ENCODE results near the gene PIANP. TPM values are rescaled to one million over a fixed set of nuclear protein-coding genes. Genes with fewer than 3 reads are reported as not detected.

Gene PIANP
- total RNA-seq, 4 donors from 2014 or later: 0.42 to 1.8 (median 0.60) TPM

DNA sequence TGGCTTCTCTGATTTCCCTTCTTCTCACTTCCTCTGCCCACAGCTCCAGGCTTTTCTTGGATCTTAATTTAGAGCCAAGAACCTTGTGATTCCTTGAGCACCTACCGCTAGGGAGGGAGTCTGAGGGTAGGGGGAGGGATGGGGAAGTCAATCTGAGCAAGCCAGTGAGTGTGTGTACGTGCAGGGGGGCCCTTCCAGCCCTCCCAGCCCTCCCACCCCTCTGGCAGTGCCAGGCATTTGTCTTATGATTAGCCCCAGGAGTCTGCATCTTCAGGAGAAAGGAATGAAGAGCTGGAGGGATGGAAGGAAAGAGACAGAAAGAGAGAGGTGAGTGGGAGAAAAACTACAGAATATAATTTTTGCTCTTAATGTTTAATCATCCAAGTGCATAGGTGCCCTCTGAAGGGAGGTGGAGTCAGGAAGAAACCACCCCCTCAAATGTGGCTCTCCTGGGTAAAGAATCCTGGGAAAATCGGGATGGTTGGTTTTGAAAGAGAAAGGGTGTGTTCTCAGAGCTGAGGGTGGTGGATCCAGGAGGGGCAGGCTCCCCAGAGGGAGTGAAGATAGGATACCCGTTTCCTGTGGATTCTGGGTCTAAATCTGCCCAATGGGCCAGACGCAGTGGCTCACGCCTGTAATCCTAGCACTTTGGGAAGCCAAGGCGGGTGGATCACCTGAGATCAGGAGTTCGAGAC, 2.1 kb downstream of the PIANP start:
- Histone ChIP-seq H3K36me3 (no peaks in the 10 kb centered on the region), H3K27ac (replicated peaks in 1 of 4) (no peak overlapping the region), H3K4me3 (no peak overlapping the region), H3K9me3 (no peaks in the 10 kb centered on the region), H3K4me1 (peaks cover 13 to 21% (median 18%) of the 10 kb centered on the region in 4 donors), H3K27me3 (peaks cover 4 to 89% (median 39%) of the 10 kb centered on the region in 4 donors)
- intact Hi-C loops (cut with DNase I): no loop called here
- 64% methylated on average over 8 of the region's 8 CpGs for WGBS
- no peak for DNase-seq (ENCODE audit: extremely low spot score)
- TF ChIP-seq POLR2AphosphoS5 (IDR thresholded peaks at IDR 0.05) (no peak), POLR2A (IDR thresholded peaks at IDR 0.05; ENCODE audit: low read depth) (no peak), EP300 (IDR thresholded peaks at IDR 0.05) (no peak)
- TF ChIP-seq, protein P1, sequence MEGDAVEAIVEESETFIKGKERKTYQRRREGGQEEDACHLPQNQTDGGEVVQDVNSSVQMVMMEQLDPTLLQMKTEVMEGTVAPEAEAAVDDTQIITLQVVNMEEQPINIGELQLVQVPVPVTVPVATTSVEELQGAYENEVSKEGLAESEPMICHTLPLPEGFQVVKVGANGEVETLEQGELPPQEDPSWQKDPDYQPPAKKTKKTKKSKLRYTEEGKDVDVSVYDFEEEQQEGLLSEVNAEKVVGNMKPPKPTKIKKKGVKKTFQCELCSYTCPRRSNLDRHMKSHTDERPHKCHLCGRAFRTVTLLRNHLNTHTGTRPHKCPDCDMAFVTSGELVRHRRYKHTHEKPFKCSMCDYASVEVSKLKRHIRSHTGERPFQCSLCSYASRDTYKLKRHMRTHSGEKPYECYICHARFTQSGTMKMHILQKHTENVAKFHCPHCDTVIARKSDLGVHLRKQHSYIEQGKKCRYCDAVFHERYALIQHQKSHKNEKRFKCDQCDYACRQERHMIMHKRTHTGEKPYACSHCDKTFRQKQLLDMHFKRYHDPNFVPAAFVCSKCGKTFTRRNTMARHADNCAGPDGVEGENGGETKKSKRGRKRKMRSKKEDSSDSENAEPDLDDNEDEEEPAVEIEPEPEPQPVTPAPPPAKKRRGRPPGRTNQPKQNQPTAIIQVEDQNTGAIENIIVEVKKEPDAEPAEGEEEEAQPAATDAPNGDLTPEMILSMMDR (IDR thresholded peaks at IDR 0.05): no peak

DNA sequence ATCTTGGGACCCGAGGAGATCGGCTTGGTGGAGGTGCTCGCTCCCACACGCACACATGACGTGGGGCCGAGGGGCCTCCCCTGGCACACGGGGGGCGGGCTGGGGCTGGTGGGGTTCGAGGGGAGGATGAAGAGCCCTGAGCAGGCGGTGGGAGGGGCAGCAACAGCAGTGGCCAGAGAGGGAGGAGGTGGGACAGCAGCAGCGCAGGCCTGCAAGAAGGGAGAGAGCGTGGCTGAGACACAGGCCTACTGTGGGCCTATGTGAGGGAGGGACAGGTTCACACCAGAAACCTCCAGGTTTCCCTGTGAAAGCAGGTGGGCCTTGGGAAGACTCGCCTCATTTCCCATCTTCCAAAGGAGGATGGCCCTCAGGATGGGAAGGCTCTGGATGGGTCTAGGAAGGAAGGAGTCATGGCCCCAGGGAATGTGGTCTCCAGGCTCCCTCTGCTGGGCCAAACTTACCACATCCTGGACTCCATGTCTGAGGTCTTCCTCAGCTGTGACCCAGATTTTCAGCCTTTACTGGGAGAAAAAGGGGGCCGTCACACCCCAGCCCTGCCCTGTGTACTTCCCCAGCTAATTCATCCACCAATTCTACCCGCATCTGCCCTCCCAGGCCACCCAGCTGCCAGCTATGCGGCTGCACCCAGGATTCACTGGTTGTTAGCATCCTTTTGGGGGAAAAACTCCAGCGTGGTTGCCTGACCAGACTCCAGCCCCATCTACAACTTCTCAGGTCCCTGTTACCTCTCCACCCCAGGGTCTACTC, 2.8 kb downstream of the PIANP start:
- 76% methylated on average over 17 of the region's 17 CpGs for WGBS
- TF ChIP-seq POLR2A (IDR thresholded peaks at IDR 0.05; ENCODE audit: low read depth): no peak
- TF ChIP-seq, protein P1 (IDR thresholded peaks at IDR 0.05): peak in 1 of 3 experiments; percentile 14
- Histone ChIP-seq H3K4me1 (peaks cover 13 to 21% (median 18%) of the 10 kb centered on the region in 4 donors), H3K36me3 (no peaks in the 10 kb centered on the region), H3K27ac (replicated peaks in 1 of 4) (no peak overlapping the region), H3K9me3 (no peaks in the 10 kb centered on the region), H3K27me3 (peaks cover 4 to 82% (median 38%) of the 10 kb centered on the region in 4 donors), H3K4me3 (no peak overlapping the region)
- intact Hi-C loops (cut with DNase I): no loop called here
- DNase-seq (ENCODE audit: extremely low spot score): no peak

DNA sequence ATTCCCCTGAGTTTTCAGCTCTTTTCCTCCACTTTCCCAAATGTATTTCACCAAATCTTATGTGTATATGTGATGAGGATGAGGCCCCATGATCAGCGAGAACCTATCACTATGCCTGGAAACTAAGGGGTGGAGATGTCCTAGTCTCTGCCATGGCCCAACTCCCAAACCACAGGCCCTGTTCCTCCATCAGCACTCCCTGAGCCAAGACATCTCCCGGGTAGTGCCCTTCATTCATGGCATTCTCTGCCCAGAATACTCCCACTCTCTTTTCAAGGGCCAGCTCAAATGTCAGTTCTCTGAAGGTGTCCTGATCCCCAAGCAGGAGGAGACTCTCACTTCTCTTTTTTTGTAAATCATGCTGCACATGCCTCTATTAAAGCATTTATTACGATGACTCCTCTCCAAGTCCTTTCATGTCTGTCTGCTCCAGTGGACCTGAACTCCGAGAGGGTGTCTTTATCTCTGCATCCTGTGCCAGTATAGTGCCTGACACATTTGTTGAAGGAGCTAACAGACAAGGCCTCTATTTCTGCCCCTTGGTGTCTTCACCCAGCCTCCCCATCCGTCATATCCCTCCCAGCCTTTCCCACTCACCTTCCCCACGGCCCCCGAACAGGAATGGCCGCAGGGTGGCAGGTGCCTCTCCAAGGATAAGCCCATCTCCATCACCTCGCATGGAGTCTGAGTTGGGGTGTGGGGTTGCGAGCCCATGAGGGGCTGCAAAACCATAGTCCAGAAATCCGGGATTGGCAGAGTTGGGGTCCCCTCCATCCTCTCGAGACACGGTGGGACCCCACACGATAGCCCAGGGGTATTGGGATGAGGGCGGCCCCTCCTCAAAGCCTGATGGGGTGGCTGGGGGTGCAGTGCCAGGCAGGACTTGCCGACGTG, 3.7 kb downstream of the PIANP start:
- H3K27ac ChIP-seq (replicated peaks in 1 of 4): no peak overlapping the region
- intact Hi-C loops (cut with DNase I): no loop called here
- peaks cover 4 to 74% (median 36%) of the 10 kb centered on the region in 4 donors for H3K27me3 ChIP-seq
- H3K9me3 ChIP-seq: no peaks in the 10 kb centered on the region
- no peaks in the 10 kb centered on the region for H3K36me3 ChIP-seq
- 84% methylated on average over 10 of the region's 17 CpGs for WGBS
- H3K4me3 ChIP-seq: no peak overlapping the region
- peaks cover 13 to 21% (median 18%) of the 10 kb centered on the region in 4 donors for H3K4me1 ChIP-seq
- no peak for DNase-seq (ENCODE audit: extremely low spot score)
- TF ChIP-seq POLR2AphosphoS5 (IDR thresholded peaks at IDR 0.05): no peak
- no peak for TF ChIP-seq POLR2A (IDR thresholded peaks at IDR 0.05; ENCODE audit: low read depth)
- TF ChIP-seq, protein P1 (IDR thresholded peaks at IDR 0.05): no peak
- no peak for TF ChIP-seq EP300 (IDR thresholded peaks at IDR 0.05)

DNA sequence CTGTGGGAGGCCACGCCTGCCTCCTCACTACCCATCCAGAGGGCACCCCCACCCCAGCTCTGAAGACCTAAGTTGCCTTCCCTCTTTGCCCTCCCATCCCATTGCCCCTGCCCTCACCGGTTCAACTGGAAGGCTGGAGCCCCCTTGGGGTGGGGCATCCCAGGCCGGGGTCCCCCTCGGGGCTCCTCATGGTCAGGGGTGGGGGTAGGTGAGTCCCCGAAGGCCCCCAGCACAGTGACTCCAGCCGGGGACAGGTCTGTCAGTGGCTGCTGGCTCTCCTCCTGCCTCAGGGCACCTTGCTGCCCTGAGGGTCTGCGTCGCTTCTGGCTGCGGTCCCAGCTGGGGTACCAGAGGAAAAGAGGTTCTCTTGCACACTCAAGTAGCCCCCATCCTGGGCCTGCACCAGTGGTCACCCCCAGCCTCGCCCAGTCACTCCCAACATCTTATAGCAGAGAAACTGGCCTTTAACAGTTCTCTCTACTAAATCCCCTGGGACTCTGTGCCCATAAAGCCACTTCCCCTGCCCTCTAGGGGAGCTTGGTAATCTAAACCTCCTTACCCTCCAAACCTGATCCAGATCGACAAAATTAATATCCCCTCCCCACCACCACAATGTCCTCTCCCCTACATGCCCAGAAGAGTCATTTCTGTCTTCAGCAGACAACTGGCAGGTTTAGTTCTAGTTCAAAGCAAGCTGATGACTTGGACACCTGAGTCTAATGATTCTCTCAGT, 5.1 kb downstream of the PIANP start:
- 73% methylated on average over 6 of the region's 11 CpGs for WGBS
- TF ChIP-seq POLR2A (IDR thresholded peaks at IDR 0.05; ENCODE audit: low read depth): no peak
- TF ChIP-seq, protein P1 (IDR thresholded peaks at IDR 0.05): no peak
- no peak for TF ChIP-seq EP300 (IDR thresholded peaks at IDR 0.05)
- TF ChIP-seq POLR2AphosphoS5 (IDR thresholded peaks at IDR 0.05): no peak
- no peaks in the 10 kb centered on the region for H3K9me3 ChIP-seq
- DNase-seq (ENCODE audit: extremely low spot score): no peak
- no peak overlapping the region for H3K27ac ChIP-seq (replicated peaks in 1 of 4)
- H3K4me1 ChIP-seq: peaks cover 13 to 17% (median 15%) of the 10 kb centered on the region in 4 donors
- H3K36me3 ChIP-seq: no peaks in the 10 kb centered on the region
- peaks cover 4 to 59% (median 25%) of the 10 kb centered on the region in 4 donors for H3K27me3 ChIP-seq
- no peak overlapping the region for H3K4me3 ChIP-seq
- intact Hi-C loops (cut with DNase I): no loop called here
